VCaP (cell line): ENCODE results near the gene WDR87.

ENCODE experiments used
- H3K27ac ChIP-seq: fragments of 450-650 bp; 2 replicates; pipeline ENCODE4 v1.5.1; 2017
- TF ChIP-seq, protein P1 (sequence below): fragments of 450-650 bp; conservative IDR thresholded peaks from 2 replicates; pipeline ENCODE4 v1.5.1; 2017; ENCODE audit warnings: mild to moderate bottlenecking, moderate library complexity

Gene WDR87

DNA sequence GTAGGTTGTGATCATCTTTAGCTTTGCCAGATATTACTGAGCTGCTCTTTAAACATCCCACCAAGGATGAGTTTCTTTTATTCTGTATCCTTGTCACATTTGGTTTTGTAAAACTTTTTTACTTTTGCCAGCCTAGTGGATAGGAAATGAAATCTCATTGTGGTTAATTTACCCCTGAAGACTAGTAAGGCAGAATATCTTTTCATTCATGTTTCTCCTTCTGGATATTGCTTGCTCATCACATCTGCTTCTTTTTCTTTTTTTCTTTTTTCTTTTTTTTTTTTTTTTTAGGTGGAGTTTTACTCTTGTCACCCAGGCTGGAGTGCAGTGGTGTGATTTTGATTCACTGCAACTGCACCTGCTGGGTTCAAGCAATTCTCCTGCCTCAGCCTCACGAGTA is 32.0 kb upstream of the WDR87 start:
- no peak overlapping the region; the same call in 1 of the 2 replicates for H3K27ac ChIP-seq
- TF ChIP-seq, protein P1, sequence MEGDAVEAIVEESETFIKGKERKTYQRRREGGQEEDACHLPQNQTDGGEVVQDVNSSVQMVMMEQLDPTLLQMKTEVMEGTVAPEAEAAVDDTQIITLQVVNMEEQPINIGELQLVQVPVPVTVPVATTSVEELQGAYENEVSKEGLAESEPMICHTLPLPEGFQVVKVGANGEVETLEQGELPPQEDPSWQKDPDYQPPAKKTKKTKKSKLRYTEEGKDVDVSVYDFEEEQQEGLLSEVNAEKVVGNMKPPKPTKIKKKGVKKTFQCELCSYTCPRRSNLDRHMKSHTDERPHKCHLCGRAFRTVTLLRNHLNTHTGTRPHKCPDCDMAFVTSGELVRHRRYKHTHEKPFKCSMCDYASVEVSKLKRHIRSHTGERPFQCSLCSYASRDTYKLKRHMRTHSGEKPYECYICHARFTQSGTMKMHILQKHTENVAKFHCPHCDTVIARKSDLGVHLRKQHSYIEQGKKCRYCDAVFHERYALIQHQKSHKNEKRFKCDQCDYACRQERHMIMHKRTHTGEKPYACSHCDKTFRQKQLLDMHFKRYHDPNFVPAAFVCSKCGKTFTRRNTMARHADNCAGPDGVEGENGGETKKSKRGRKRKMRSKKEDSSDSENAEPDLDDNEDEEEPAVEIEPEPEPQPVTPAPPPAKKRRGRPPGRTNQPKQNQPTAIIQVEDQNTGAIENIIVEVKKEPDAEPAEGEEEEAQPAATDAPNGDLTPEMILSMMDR = no peak

DNA sequence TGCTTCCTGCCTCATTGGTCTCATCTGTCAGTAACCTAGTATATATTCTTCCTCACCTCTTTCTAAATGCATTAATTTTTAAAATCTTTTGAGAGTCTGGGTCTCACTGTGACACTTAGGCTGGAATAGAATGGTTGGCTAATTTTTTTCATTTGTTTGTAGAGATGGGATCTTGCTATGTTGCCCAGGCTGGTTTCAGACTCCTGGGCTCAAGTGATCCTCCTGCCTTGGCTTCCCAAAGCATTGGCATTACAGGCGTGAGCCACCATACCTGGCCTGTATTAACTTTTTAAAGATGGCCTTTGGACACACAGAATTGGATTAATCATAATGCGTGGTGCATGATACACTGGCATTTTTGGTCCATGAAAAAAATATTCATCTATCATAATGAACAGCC is 30.5 kb upstream of the WDR87 start:
- no peak overlapping the region for H3K27ac ChIP-seq
- TF ChIP-seq, protein P1 = no peak

DNA sequence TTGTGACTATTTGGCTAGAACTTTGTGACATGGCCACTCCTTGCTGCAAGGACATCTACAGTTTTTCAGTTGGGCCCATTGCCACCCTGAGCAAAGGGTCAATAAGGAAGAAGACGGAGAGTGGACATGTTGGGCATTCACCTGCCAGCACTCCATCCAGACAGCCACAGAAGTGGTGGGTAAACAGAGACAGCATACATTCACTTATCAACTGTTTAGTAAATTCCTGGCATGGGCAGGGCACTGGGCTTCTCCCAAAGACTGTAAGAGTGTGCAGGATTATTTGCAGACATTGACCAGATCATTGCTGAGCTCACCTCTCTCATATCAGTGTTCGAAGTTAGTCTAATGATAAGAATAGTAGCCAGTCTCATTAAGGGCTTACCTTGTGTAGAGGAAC is 29.8 kb upstream of the WDR87 start:
- no peak overlapping the region for H3K27ac ChIP-seq
- TF ChIP-seq, protein P1 = no peak

DNA sequence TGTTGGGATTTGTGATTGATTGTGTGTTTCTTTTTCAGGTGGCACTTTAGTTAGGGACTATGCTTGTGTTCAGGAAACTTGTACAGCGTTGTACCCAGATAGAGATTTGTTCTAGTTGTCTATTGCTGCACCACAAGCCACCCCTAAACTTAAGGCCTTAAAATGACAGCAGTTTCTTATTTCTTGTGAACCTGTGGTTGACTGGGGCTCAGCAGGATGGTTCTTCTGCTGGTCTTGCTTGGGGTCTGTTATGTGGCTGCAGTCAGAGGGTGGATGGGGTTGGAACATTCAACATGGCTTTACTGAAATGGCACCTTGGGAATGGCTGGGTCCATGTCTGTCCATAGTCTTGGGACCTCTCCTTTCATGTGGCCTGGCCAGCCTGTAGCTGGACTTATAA is 28.9 kb upstream of the WDR87 start:
- TF ChIP-seq, protein P1 = no peak
- H3K27ac ChIP-seq = no peak overlapping the region

DNA sequence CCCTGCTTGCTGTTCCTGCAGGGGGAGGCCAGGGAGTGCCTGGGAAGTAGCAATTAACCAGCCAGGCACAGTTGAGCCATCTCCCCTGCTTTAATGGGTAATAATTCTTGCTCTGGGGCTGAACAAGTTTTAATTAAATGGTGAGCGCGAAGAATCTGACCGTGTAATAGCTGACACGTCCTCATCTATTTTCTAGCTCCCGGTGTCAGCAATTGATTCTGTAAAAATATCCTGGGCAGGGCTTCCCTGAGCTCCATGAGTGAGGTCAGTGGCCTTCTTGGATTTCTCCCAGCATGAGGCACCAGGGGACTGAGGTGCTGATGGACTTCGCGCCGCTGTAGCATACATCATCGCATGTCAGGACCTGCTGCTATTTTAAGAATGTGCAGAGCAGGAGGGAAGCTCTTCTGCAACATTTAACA is 27.6 kb upstream of the WDR87 start:
- H3K27ac ChIP-seq = peak overlapping the region; percentile 98
- TF ChIP-seq, protein P1 = no peak

DNA sequence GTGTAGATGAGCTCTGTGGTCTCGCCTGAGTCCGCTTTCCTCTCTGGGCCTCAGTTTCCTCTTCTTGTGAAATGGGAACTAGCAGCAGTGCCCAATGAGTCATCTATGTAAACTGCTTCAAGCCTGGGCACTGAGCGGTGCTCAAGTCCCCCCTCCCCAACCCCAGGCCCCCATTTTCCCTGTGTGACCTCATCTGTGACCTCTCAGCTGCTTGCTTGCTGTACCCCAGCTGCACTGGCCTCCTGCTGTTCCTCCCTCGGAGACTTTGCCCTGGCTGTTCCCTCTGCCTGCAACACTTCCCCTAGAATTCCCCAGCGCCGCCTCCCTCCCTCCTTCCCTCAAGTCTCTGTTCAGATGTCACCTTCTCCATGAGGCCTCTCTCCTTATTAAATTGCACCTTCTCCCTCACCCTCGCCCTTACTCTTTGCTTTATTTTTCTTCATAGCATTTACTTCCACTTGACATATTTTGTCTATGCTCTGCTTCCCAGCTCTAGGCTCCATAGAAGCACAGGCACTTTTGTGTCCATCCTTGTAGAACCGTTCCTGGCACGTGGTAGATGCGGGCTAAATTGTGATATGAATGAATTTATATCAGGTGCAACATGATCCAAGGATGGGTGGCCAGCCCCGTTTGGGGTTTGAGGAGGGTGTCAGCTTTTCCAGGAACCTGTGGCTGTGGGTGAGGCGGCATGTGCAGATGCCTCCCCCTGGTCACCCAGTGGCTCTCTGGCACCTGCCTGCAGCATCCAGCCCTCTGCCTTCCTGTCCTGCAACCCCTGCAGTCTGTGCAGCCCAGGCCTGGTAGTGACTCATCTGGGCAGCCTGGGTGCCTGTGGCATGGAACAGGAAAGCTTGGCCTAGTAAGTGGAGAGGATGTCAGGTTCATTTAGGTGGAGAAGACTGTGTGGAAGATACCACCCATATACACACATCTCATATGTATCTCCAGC is 26.9 kb upstream of the WDR87 start:
- TF ChIP-seq, protein P1 = no peak
- peak overlapping the region; percentile 98 for H3K27ac ChIP-seq

DNA sequence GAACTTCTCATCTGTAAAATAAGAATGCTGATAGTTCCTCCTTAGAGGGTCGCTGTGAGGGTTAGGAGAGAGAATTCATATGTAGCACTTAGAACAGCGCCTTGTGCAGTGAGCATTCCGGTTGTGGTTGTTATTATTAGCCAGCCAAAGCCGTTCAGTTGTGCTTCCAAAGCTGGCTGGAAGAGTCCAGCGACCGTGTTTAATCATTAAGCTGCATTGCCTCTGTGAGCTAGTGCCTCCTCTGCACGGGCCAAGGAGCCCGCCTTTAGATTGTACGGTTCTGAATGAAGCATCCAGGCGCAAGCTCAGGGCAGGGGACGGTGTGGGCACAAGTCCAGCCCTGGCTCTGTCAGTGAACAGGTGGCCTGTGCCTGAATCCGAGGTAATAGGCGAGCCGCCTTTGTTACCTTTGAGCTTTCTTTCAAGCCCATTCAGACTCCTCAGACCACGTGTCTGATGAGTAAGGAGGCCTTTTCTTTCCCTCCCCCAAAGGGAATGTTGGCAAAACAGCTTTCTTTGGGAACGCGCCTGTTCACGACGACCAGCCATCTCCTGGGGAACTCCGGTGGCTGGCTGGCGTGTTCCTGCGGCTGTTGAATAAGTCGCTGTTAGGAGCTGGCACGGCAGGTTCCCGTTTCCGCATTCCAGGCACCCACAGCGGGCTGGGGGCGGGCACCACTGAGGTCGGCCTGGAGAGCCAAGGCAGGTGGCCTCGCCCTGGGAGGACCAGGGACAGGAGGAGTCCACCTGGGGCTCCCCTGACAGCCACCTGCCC is 25.7 kb upstream of the WDR87 start:
- TF ChIP-seq, protein P1 = no peak
- peak overlapping the region; percentile 98 for H3K27ac ChIP-seq
